GM23338 (cell line): Measurements from ENCODE around the gene UBE2J1. TPM values are rescaled to one million over a fixed set of nuclear protein-coding genes. Genes with fewer than 3 reads are reported as not detected.
A peak's percentile ranks its signal among the peaks of the same experiment; 100 is the strongest.

Experiments
- ATAC-seq: fragments of 200-7000 bp; cut with Tn5 transposase; 3 replicates; pipeline ENCODE4 v1.9.1; 2020
- DNase-seq: peaks from one replicate; pipeline ENCODE4 v3.0.0-alpha.2; 2015; ENCODE audit warnings: low spot score
- H2AFZ ChIP-seq: fragments of 200-600 bp; sonication (generic); 2 replicates; pipeline ENCODE4 v1.8.0; 2016; ENCODE audit warnings: antibody characterized with exemption, mild to moderate bottlenecking, moderate library complexity
- H3F3A ChIP-seq: fragments of 200-600 bp; sonication (generic); replicated peaks from 2 replicates; pipeline ENCODE4 v1.8.0; 2017; ENCODE audit warnings: antibody characterized with exemption, mixed run types, low read depth
- H3K27ac ChIP-seq: fragments of 200-600 bp; sonication (generic); 2 replicates; pipeline ENCODE4 v1.6.1; 2016; ENCODE audit warnings: low read depth
- H3K27me3 ChIP-seq: fragments of 200-600 bp; sonication (generic); 2 replicates; pipeline ENCODE4 v1.8.0; 2016; ENCODE audit warnings: mild to moderate bottlenecking, mixed run types, moderate library complexity; ENCODE audit not compliant: insufficient read depth
- H3K36me3 ChIP-seq: fragments of 200-600 bp; sonication (generic); 2 replicates; pipeline ENCODE4 v1.8.0; 2016; ENCODE audit warnings: mild to moderate bottlenecking; ENCODE audit not compliant: insufficient read depth
- H3K4me1 ChIP-seq: fragments of 200-600 bp; sonication (generic); 2 replicates; pipeline ENCODE4 v1.8.0; 2016; ENCODE audit warnings: mild to moderate bottlenecking, moderate library complexity; ENCODE audit not compliant: insufficient read depth
- H3K4me2 ChIP-seq: fragments of 200-600 bp; sonication (generic); 2 replicates; pipeline ENCODE4 v1.7.1; 2017; ENCODE audit warnings: mixed run types
- H3K4me3 ChIP-seq: fragments of 200-600 bp; sonication (generic); 2 replicates; pipeline ENCODE4 v1.6.1; 2016; ENCODE audit warnings: mixed run types
- H3K79me2 ChIP-seq: fragments of 200-600 bp; sonication (generic); replicated peaks from 2 replicates; pipeline ENCODE4 v1.8.0; 2017; ENCODE audit warnings: mild to moderate bottlenecking; ENCODE audit not compliant: insufficient read depth
- H3K9me2 ChIP-seq: fragments of 200-600 bp; sonication (generic); 2 replicates; pipeline ENCODE4 v1.8.0; 2017; ENCODE audit not compliant: insufficient read depth
- H4K20me1 ChIP-seq: fragments of 200-600 bp; sonication (generic); replicated peaks from 2 replicates; pipeline ENCODE4 v1.8.0; 2017; ENCODE audit warnings: mild to moderate bottlenecking; ENCODE audit not compliant: insufficient read depth
- H3K27ac Mint-ChIP-seq: 2 replicates; pipeline ENCODE4 v1.8.0; 2020; ENCODE audit warnings: inconsistent platforms, mild to moderate bottlenecking, moderate library complexity, mixed read lengths
- H3K27me3 Mint-ChIP-seq: 3 replicates; pipeline ENCODE4 v1.8.0; 2022; ENCODE audit warnings: low read depth, mild to moderate bottlenecking, moderate library complexity, mixed read lengths, inconsistent platforms; ENCODE audit not compliant: insufficient read depth, poor library complexity
- H3K36me3 Mint-ChIP-seq: 3 replicates; pipeline ENCODE4 v1.8.0; 2021; ENCODE audit warnings: low read depth, mild to moderate bottlenecking, inconsistent platforms, moderate library complexity, mixed read lengths
- H3K4me1 Mint-ChIP-seq: 3 replicates; pipeline ENCODE4 v1.8.0; 2020; ENCODE audit warnings: mild to moderate bottlenecking, inconsistent platforms, mixed read lengths
- H3K4me3 Mint-ChIP-seq: 3 replicates; pipeline ENCODE4 v1.8.0; 2021; ENCODE audit warnings: moderate library complexity, mild to moderate bottlenecking, inconsistent platforms, mixed read lengths
- H3K9me3 Mint-ChIP-seq: 3 replicates; pipeline ENCODE4 v1.8.0; 2020; ENCODE audit warnings: moderate library complexity, mild to moderate bottlenecking, inconsistent platforms, mixed read lengths
- CREB1 ChIP-seq: fragments of 250-450 bp; sonication (Bioruptor Pico); IDR thresholded peaks from 2 replicates; pipeline ENCODE4 v1.5.0; 2020; ENCODE audit warnings: low read depth, mild to moderate bottlenecking, moderate library complexity
- ETS1 ChIP-seq: IDR thresholded peaks from 2 replicates; pipeline ENCODE4 v1.6.1; 2016; ENCODE audit warnings: antibody characterized with exemption
- EZH2 ChIP-seq: fragments of 200-600 bp; sonication (generic); IDR thresholded peaks from one replicate; pipeline ENCODE4 v1.8.0; 2017; ENCODE audit warnings: antibody characterized with exemption, mild to moderate bottlenecking, low read depth; ENCODE audit not compliant: unreplicated experiment
- EZH2phosphoT487 ChIP-seq: fragments of 200-600 bp; sonication (generic); IDR thresholded peaks from one replicate; pipeline ENCODE4 v1.8.1; 2018; ENCODE audit warnings: antibody characterized with exemption; ENCODE audit not compliant: unreplicated experiment
- JUNB ChIP-seq: IDR thresholded peaks from one replicate; pipeline ENCODE4 v1.6.1; 2016; ENCODE audit warnings: antibody characterized with exemption; ENCODE audit not compliant: unreplicated experiment
- NANOG ChIP-seq: IDR thresholded peaks from 2 replicates; pipeline ENCODE4 v1.6.1; 2016; ENCODE audit warnings: antibody characterized with exemption, borderline replicate concordance
- POLR2AphosphoS5 ChIP-seq: IDR thresholded peaks from 2 replicates; pipeline ENCODE4 v1.6.1; 2016; ENCODE audit warnings: antibody characterized with exemption, low read depth
- REST ChIP-seq: IDR thresholded peaks from one replicate; pipeline ENCODE4 v1.6.1; 2018; ENCODE audit warnings: antibody characterized with exemption; ENCODE audit not compliant: unreplicated experiment
- STAT1 ChIP-seq: IDR thresholded peaks from one replicate; pipeline ENCODE4 v1.6.1; 2016; ENCODE audit warnings: antibody characterized with exemption; ENCODE audit not compliant: unreplicated experiment
- ZNF114 ChIP-seq: fragments of 250-450 bp; sonication (Bioruptor Pico); IDR thresholded peaks from 2 replicates; pipeline ENCODE4 v1.5.0; 2020; ENCODE audit warnings: mild to moderate bottlenecking, moderate library complexity
- ZNF331 ChIP-seq: fragments of 250-450 bp; sonication (Bioruptor Pico); IDR thresholded peaks from 2 replicates; pipeline ENCODE4 v1.5.0; 2020; ENCODE audit warnings: low read depth, mild to moderate bottlenecking, moderate library complexity
- polyA plus RNA-seq: library from polyadenylated mRNA; unstranded; fragments of >200 nt; fragmentation: Nextera tagmentation; extraction: Ambion mirVana; gene quantifications from 2 replicates; pipeline ENCODE4 v1.2.1, GENCODE V29; 2016
- total RNA-seq: library from RNA; depleted of rRNA; stranded (reverse); fragments of >200 nt; shearing (Covaris generic); gene quantifications from 2 replicates; pipeline ENCODE4 v1.2.3, GENCODE V29; 2014

UBE2J1 gene
- total and polyA plus RNA-seq, 2 experiments from 2014 or later, result 7.5 to 13.1 TPM

DNA sequence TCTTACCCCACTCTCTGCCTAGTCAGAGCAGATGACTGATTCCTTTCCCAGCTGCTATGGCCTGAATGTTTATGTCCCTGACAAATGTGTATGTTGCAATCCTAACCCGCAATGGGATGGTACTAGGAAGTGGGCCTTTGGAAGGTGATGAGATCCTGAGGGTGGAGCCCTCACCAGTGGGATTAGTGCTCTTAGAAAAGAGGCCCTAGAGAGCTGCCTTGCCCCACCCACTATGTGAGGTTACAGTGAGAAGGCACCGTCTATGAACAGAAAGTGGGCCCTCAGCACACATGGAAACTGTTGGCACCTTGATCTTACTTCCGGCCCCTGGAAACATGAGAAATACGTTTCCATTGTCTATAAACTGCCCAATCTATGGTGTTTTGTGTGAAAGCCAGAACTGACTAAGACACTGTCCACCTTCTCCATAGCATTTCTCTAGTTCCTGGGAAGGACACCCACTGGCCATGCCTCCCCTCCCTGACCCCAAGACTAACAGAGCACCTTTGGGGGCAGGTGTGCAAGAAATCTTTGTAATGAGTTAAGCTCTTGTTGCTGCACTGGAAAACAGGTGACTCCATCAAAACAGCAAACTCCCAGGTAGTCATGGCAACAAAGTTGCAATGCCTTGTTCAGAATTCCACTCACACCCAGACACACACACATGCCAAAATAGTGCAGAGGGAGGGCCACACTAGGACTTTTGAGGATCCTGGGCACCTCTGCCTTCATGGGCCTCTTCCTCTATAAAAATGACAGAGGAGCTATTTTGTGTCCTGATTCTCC, 53.6 kb downstream of the UBE2J1 start:
- Histone ChIP-seq H3K4me3 (no peak overlapping the region), H3K4me2 (no peak overlapping the region), H3K27ac (no peak overlapping the region), H3K27me3 (no peaks in the 10 kb centered on the region), H3F3A (no peaks in the 10 kb centered on the region), H3K36me3 (no peaks in the 10 kb centered on the region), H2AFZ (peak overlapping the region; percentile 23; the same call in 1 of the 2 replicates), H3K4me1 (peaks cover 6% of the 10 kb centered on the region; the same call in 1 of the 2 replicates), H3K9me2 (no peaks in the 10 kb centered on the region; the same call in 1 of the 2 replicates), H3K79me2 (no peaks in the 10 kb centered on the region), H4K20me1 (no peaks in the 10 kb centered on the region)
- peaks cover 13% of the 10 kb centered on the region for H3K27me3 Mint-ChIP-seq
- H3K4me1 Mint-ChIP-seq, result peaks cover 13% of the 10 kb centered on the region; the same call in 2 of the 3 replicates
- TF ChIP-seq EZH2phosphoT487, result no peak
- TF ChIP-seq ETS1, result no peak
- TF ChIP-seq CREB1, result no peak
- ATAC-seq (no peak), DNase-seq (no peak)
- peaks cover 7% of the 10 kb centered on the region; the same call in 1 of the 3 replicates for H3K9me3 Mint-ChIP-seq
- no peak overlapping the region for H3K4me3 Mint-ChIP-seq
- H3K27ac Mint-ChIP-seq, result no peak overlapping the region
- H3K36me3 Mint-ChIP-seq, result peaks cover 3% of the 10 kb centered on the region; the same call in 1 of the 3 replicates

DNA sequence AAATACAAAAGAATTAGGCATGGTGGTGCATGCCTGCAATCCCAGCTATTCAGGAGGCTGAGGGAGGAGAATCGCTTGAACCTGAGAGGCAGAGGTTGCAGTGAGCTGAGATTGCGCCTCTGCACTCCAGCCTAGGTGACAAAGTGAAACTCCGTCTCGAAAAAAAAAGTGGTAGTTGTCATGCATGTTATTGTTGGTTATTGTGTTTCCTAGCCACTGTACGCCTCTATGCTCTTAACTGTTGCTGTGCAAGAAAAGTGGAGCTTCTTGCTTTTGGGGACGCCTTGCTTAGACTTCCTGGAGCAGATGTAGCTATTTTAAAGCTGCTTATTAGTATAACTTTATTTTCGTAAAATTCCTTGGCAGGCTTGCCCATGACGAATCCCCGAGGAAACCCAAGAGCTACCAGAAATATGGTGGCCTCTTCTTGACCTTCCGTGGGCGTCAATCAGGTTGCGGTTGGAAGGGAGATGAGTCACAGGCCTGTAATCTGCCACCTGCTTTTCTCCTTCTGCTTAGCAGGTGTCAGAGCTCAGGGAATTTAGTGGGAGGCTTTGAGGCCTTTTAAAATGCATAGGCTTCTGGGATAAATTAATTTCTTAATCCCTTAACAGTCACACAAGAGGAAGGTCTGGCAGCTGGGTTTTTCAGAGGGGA, 54.7 kb downstream of the UBE2J1 start:
- Histone ChIP-seq H4K20me1 (no peaks in the 10 kb centered on the region), H3K9me2 (no peaks in the 10 kb centered on the region; the same call in 1 of the 2 replicates), H3F3A (no peaks in the 10 kb centered on the region), H3K27ac (no peak overlapping the region), H2AFZ (0 out of 2 replicates have a peak overlapping the region, but pooled peaks have one; percentile 23), H3K27me3 (no peaks in the 10 kb centered on the region), H3K4me2 (no peak overlapping the region), H3K79me2 (no peaks in the 10 kb centered on the region), H3K4me1 (peaks cover 6% of the 10 kb centered on the region; the same call in 1 of the 2 replicates), H3K36me3 (no peaks in the 10 kb centered on the region), H3K4me3 (no peak overlapping the region)
- H3K36me3 Mint-ChIP-seq, result no peaks in the 10 kb centered on the region
- DNase-seq, result no peak
- H3K4me1 Mint-ChIP-seq, result peaks cover 13% of the 10 kb centered on the region; the same call in 2 of the 3 replicates
- no peak for ATAC-seq
- H3K9me3 Mint-ChIP-seq, result no peaks in the 10 kb centered on the region
- H3K27ac Mint-ChIP-seq, result no peak overlapping the region
- no peak overlapping the region for H3K4me3 Mint-ChIP-seq
- peaks cover 13% of the 10 kb centered on the region for H3K27me3 Mint-ChIP-seq
- no peak for TF ChIP-seq POLR2AphosphoS5
- no peak for TF ChIP-seq STAT1
- no peak for TF ChIP-seq ETS1
- no peak for TF ChIP-seq ZNF114 (CRISPR knock-in tag)
- no peak for TF ChIP-seq NANOG
- TF ChIP-seq CREB1, result no peak
- TF ChIP-seq EZH2, result no peak
- no peak for TF ChIP-seq REST
- no peak for TF ChIP-seq ZNF331 (CRISPR knock-in tag)
- no peak for TF ChIP-seq JUNB
- no peak for TF ChIP-seq EZH2phosphoT487
